GM23338 (cell line): ENCODE data around the gene POU2F3. TPM values are rescaled to one million over a fixed set of nuclear protein-coding genes. Genes with fewer than 3 reads are reported as not detected.

Experiments used
- ATAC-seq: fragments of 200-7000 bp; cut with Tn5 transposase; 3 replicates; pipeline ENCODE4 v1.9.1; 2020
- DNase-seq: peaks from one replicate; pipeline ENCODE4 v3.0.0-alpha.2; 2015; ENCODE audit warnings: low spot score
- H2AFZ ChIP-seq: fragments of 200-600 bp; sonication (generic); 2 replicates; pipeline ENCODE4 v1.8.0; 2016; ENCODE audit warnings: antibody characterized with exemption, mild to moderate bottlenecking, moderate library complexity
- H3F3A ChIP-seq: fragments of 200-600 bp; sonication (generic); replicated peaks from 2 replicates; pipeline ENCODE4 v1.8.0; 2017; ENCODE audit warnings: antibody characterized with exemption, mixed run types, low read depth
- H3K27ac ChIP-seq: fragments of 200-600 bp; sonication (generic); 2 replicates; pipeline ENCODE4 v1.6.1; 2016; ENCODE audit warnings: low read depth
- H3K27me3 ChIP-seq: fragments of 200-600 bp; sonication (generic); 2 replicates; pipeline ENCODE4 v1.8.0; 2016; ENCODE audit warnings: mild to moderate bottlenecking, mixed run types, moderate library complexity; ENCODE audit not compliant: insufficient read depth
- H3K36me3 ChIP-seq: fragments of 200-600 bp; sonication (generic); 2 replicates; pipeline ENCODE4 v1.8.0; 2016; ENCODE audit warnings: mild to moderate bottlenecking; ENCODE audit not compliant: insufficient read depth
- H3K4me1 ChIP-seq: fragments of 200-600 bp; sonication (generic); 2 replicates; pipeline ENCODE4 v1.8.0; 2016; ENCODE audit warnings: mild to moderate bottlenecking, moderate library complexity; ENCODE audit not compliant: insufficient read depth
- H3K4me2 ChIP-seq: fragments of 200-600 bp; sonication (generic); 2 replicates; pipeline ENCODE4 v1.7.1; 2017; ENCODE audit warnings: mixed run types
- H3K4me3 ChIP-seq: fragments of 200-600 bp; sonication (generic); 2 replicates; pipeline ENCODE4 v1.6.1; 2016; ENCODE audit warnings: mixed run types
- H3K79me2 ChIP-seq: fragments of 200-600 bp; sonication (generic); replicated peaks from 2 replicates; pipeline ENCODE4 v1.8.0; 2017; ENCODE audit warnings: mild to moderate bottlenecking; ENCODE audit not compliant: insufficient read depth
- H3K9me2 ChIP-seq: fragments of 200-600 bp; sonication (generic); 2 replicates; pipeline ENCODE4 v1.8.0; 2017; ENCODE audit not compliant: insufficient read depth
- H4K20me1 ChIP-seq: fragments of 200-600 bp; sonication (generic); replicated peaks from 2 replicates; pipeline ENCODE4 v1.8.0; 2017; ENCODE audit warnings: mild to moderate bottlenecking; ENCODE audit not compliant: insufficient read depth
- H3K27ac Mint-ChIP-seq: 2 replicates; pipeline ENCODE4 v1.8.0; 2020; ENCODE audit warnings: inconsistent platforms, mild to moderate bottlenecking, moderate library complexity, mixed read lengths
- H3K27me3 Mint-ChIP-seq: 3 replicates; pipeline ENCODE4 v1.8.0; 2022; ENCODE audit warnings: low read depth, mild to moderate bottlenecking, moderate library complexity, mixed read lengths, inconsistent platforms; ENCODE audit not compliant: insufficient read depth, poor library complexity
- H3K36me3 Mint-ChIP-seq: 3 replicates; pipeline ENCODE4 v1.8.0; 2021; ENCODE audit warnings: low read depth, mild to moderate bottlenecking, inconsistent platforms, moderate library complexity, mixed read lengths
- H3K4me1 Mint-ChIP-seq: 3 replicates; pipeline ENCODE4 v1.8.0; 2020; ENCODE audit warnings: mild to moderate bottlenecking, inconsistent platforms, mixed read lengths
- H3K4me3 Mint-ChIP-seq: 3 replicates; pipeline ENCODE4 v1.8.0; 2021; ENCODE audit warnings: moderate library complexity, mild to moderate bottlenecking, inconsistent platforms, mixed read lengths
- H3K9me3 Mint-ChIP-seq: 3 replicates; pipeline ENCODE4 v1.8.0; 2020; ENCODE audit warnings: moderate library complexity, mild to moderate bottlenecking, inconsistent platforms, mixed read lengths
- CREB1 ChIP-seq: fragments of 250-450 bp; sonication (Bioruptor Pico); IDR thresholded peaks from 2 replicates; pipeline ENCODE4 v1.5.0; 2020; ENCODE audit warnings: low read depth, mild to moderate bottlenecking, moderate library complexity
- CTCF ChIP-seq, 2 experiments: fragments of 200-600 bp in 1 of 2; sonication (generic) in 1 of 2; conservative IDR thresholded peaks; 2 replicates each; pipeline versions ENCODE4 v1.5.1 to v1.6.1; 2016 to 2017; ENCODE audit warnings: antibody characterized with exemption in 2 of 2, low read depth in 2 of 2, mild to moderate bottlenecking in 2 of 2, moderate library complexity in 1 of 2
- ETS1 ChIP-seq: IDR thresholded peaks from 2 replicates; pipeline ENCODE4 v1.6.1; 2016; ENCODE audit warnings: antibody characterized with exemption
- EZH2 ChIP-seq: fragments of 200-600 bp; sonication (generic); IDR thresholded peaks from one replicate; pipeline ENCODE4 v1.8.0; 2017; ENCODE audit warnings: antibody characterized with exemption, mild to moderate bottlenecking, low read depth; ENCODE audit not compliant: unreplicated experiment
- EZH2phosphoT487 ChIP-seq: fragments of 200-600 bp; sonication (generic); IDR thresholded peaks from one replicate; pipeline ENCODE4 v1.8.1; 2018; ENCODE audit warnings: antibody characterized with exemption; ENCODE audit not compliant: unreplicated experiment
- JUNB ChIP-seq: IDR thresholded peaks from one replicate; pipeline ENCODE4 v1.6.1; 2016; ENCODE audit warnings: antibody characterized with exemption; ENCODE audit not compliant: unreplicated experiment
- POLR2AphosphoS5 ChIP-seq: IDR thresholded peaks from 2 replicates; pipeline ENCODE4 v1.6.1; 2016; ENCODE audit warnings: antibody characterized with exemption, low read depth
- REST ChIP-seq: IDR thresholded peaks from one replicate; pipeline ENCODE4 v1.6.1; 2018; ENCODE audit warnings: antibody characterized with exemption; ENCODE audit not compliant: unreplicated experiment
- STAT1 ChIP-seq: IDR thresholded peaks from one replicate; pipeline ENCODE4 v1.6.1; 2016; ENCODE audit warnings: antibody characterized with exemption; ENCODE audit not compliant: unreplicated experiment
- ZNF114 ChIP-seq: fragments of 250-450 bp; sonication (Bioruptor Pico); IDR thresholded peaks from 2 replicates; pipeline ENCODE4 v1.5.0; 2020; ENCODE audit warnings: mild to moderate bottlenecking, moderate library complexity
- ZNF331 ChIP-seq: fragments of 250-450 bp; sonication (Bioruptor Pico); IDR thresholded peaks from 2 replicates; pipeline ENCODE4 v1.5.0; 2020; ENCODE audit warnings: low read depth, mild to moderate bottlenecking, moderate library complexity
- polyA plus RNA-seq: library from polyadenylated mRNA; unstranded; fragments of >200 nt; fragmentation: Nextera tagmentation; extraction: Ambion mirVana; gene quantifications from 2 replicates; pipeline ENCODE4 v1.2.1, GENCODE V29; 2016
- total RNA-seq: library from RNA; depleted of rRNA; stranded (reverse); fragments of >200 nt; shearing (Covaris generic); gene quantifications from 2 replicates; pipeline ENCODE4 v1.2.3, GENCODE V29; 2014

The POU2F3 gene
- total and polyA plus RNA-seq, 2 experiments from 2014 or later = 0.45 to 0.79 TPM

GRCh38 chr11:120317689-120318480, 77.9 kb downstream of the POU2F3 start:
- Histone ChIP-seq H3K4me2 (peak overlapping the region; percentile 75; the same call in 1 of the 2 replicates), H3K9me2 (no peaks in the 10 kb centered on the region), H3K4me1 (peaks cover 18% of the 10 kb centered on the region), H3K4me3 (0 out of 2 replicates have a peak overlapping the region, but pooled peaks have one; percentile 49), H3K79me2 (no peaks in the 10 kb centered on the region), H3F3A (no peaks in the 10 kb centered on the region), H2AFZ (peak overlapping the region; percentile 97), H3K27me3 (no peaks in the 10 kb centered on the region), H4K20me1 (no peaks in the 10 kb centered on the region), H3K36me3 (no peaks in the 10 kb centered on the region), H3K27ac (no peak overlapping the region)
- no peak for ATAC-seq
- no peak for TF ChIP-seq JUNB
- no peak for TF ChIP-seq EZH2phosphoT487
- TF ChIP-seq ZNF331 (CRISPR knock-in tag) = no peak
- no peak for TF ChIP-seq CREB1 (CRISPR knock-in tag)
- TF ChIP-seq ZNF114 (CRISPR knock-in tag) = no peak
- TF ChIP-seq CTCF (conservative IDR thresholded peaks at IDR 0.05; ENCODE audit: low read depth in 2 of 2) = no peak
- Mint-ChIP-seq H3K27me3 (no peaks in the 10 kb centered on the region), H3K4me1 (peaks cover 10% of the 10 kb centered on the region), H3K9me3 (no peaks in the 10 kb centered on the region), H3K4me3 (no peak overlapping the region), H3K36me3 (no peaks in the 10 kb centered on the region), H3K27ac (no peak overlapping the region)
- no peak for DNase-seq

GRCh38 chr11:120318906-120319305, 79.0 kb downstream of the POU2F3 start:
- H3K27me3 Mint-ChIP-seq = no peaks in the 10 kb centered on the region
- Histone ChIP-seq H3K27ac (no peak overlapping the region), H3K9me2 (no peaks in the 10 kb centered on the region), H3K4me2 (no peak overlapping the region), H3K4me1 (peaks cover 18% of the 10 kb centered on the region), H3K79me2 (no peaks in the 10 kb centered on the region), H3F3A (no peaks in the 10 kb centered on the region), H3K4me3 (no peak overlapping the region), H3K27me3 (peaks cover 5% of the 10 kb centered on the region; the same call in 1 of the 2 replicates), H2AFZ (no peak overlapping the region), H4K20me1 (no peaks in the 10 kb centered on the region), H3K36me3 (no peaks in the 10 kb centered on the region)
- peaks cover 10% of the 10 kb centered on the region for H3K4me1 Mint-ChIP-seq
- H3K27ac Mint-ChIP-seq = no peak overlapping the region
- ATAC-seq (no peak), DNase-seq (no peak)
- H3K9me3 Mint-ChIP-seq = no peaks in the 10 kb centered on the region
- no peaks in the 10 kb centered on the region for H3K36me3 Mint-ChIP-seq
- no peak overlapping the region; the same call in 2 of the 3 replicates for H3K4me3 Mint-ChIP-seq
- TF ChIP-seq POLR2AphosphoS5 (no peak), REST (no peak), ZNF331 (CRISPR knock-in tag) (no peak), STAT1 (no peak), EZH2 (no peak), ETS1 (no peak), CTCF (conservative IDR thresholded peaks at IDR 0.05; ENCODE audit: low read depth in 2 of 2) (no peak), JUNB (no peak), EZH2phosphoT487 (no peak)
